K562 (cell line): Measurements from ENCODE around the gene MVB12B. TPM values are rescaled to one million over a fixed set of nuclear protein-coding genes. Genes with fewer than 3 reads are reported as not detected.

Experiments used
- ATAC-seq: fragments of 200-7000 bp; cut with Tn5 transposase; 3 replicates; pipeline ENCODE4 v1.9.1; 2020; ENCODE audit warnings: moderate library complexity
- BruUV-seq: library from RNA; stranded (reverse); fragments of 400-500 nt; replicated peaks from 2 replicates; lab custom pipeline; 2021; lab: Mats Ljungman, UMichigan
- CTCF ChIA-PET: fragments of 300-600 bp; formaldehyde crosslinking; extraction: SDS; loops from one replicate; lab custom pipeline; 2021; ENCODE audit warnings: low intra/inter-chr PET ratio; lab: Yijun Ruan, JAX
- POLR2A ChIA-PET: fragments of 300-600, 350-650 bp; sonication (Branson Sonifier 250); formaldehyde crosslinking; extraction: SDS; loops from one replicate; lab custom pipeline; 2021; ENCODE audit warnings: antibody characterized with exemption, inconsistent platforms; lab: Yijun Ruan, JAX
- DNase-seq, 4 experiments: peaks; one replicate each; pipeline versions ENCODE4 v3.0.0 to v3.0.0-alpha.2; 2011 to 2018; ENCODE audit warnings: low spot score in 3 of 4, mixed read lengths in 3 of 4; ENCODE audit errors: extremely low read depth in 1 of 4
- FAIRE-seq: peaks from 2 replicates; lab custom pipeline; 2011; peaks lifted over from hg19 to GRCh38; lab: Jason Lieb, UNC
- H2AFZ ChIP-seq: 2 replicates; pipeline ENCODE4 v1.6.0; 2011; ENCODE audit warnings: low read depth, low read length, control low read depth, inconsistent platforms
- H3K27ac ChIP-seq: fragments of 200-600 bp; 3 replicates; pipeline ENCODE4 v1.8.0; 2011; ENCODE audit warnings: low read depth, mild to moderate bottlenecking, control low read depth, inconsistent platforms, low read length, moderate library complexity, mixed read lengths; ENCODE audit errors: extremely low read depth
- H3K27me3 ChIP-seq, 2 experiments: fragments of 300-600 bp in 1 of 2; 2 replicates in 1 of 2; 3 replicates in 1 of 2; pipeline versions ENCODE4 v1.6.0 to v1.8.0; 2011; ENCODE audit warnings: inconsistent platforms in 2 of 2, low read length in 2 of 2, mild to moderate bottlenecking in 1 of 2, mixed read lengths in 1 of 2, moderate library complexity in 1 of 2; ENCODE audit not compliant: control insufficient read depth in 2 of 2, insufficient read depth in 2 of 2
- H3K36me3 ChIP-seq: fragments of 300-600 bp; 3 replicates; pipeline ENCODE4 v1.8.0; 2011; ENCODE audit warnings: mild to moderate bottlenecking, low read length, inconsistent platforms; ENCODE audit not compliant: control insufficient read depth, insufficient read depth
- H3K4me1 ChIP-seq, 2 experiments: fragments of 200-600 bp in 1 of 2; replicated peaks in 1 of 2; 2 replicates in 1 of 2; 3 replicates in 1 of 2; pipeline versions ENCODE4 v1.5.1 to v1.8.0; 2011; ENCODE audit warnings: inconsistent platforms in 2 of 2, low read length in 2 of 2, mild to moderate bottlenecking in 1 of 2, mixed read lengths in 1 of 2, moderate library complexity in 1 of 2; ENCODE audit not compliant: control insufficient read depth in 2 of 2, insufficient read depth in 2 of 2
- H3K4me2 ChIP-seq: 2 replicates; pipeline ENCODE4 v1.6.1; 2011; ENCODE audit warnings: low read length, control low read depth, inconsistent platforms, mixed read lengths; ENCODE audit not compliant: insufficient read depth
- H3K4me3 ChIP-seq: fragments of 200-600 bp; sonication (generic), shearing (Covaris generic); 2 replicates; pipeline ENCODE4 v1.5.1; 2016; ENCODE audit warnings: control low read depth, inconsistent platforms
- H3K79me2 ChIP-seq: fragments of 200-600 bp; 3 replicates; pipeline ENCODE4 v1.8.0; 2011; ENCODE audit warnings: low read length, inconsistent platforms; ENCODE audit not compliant: control insufficient read depth, insufficient read depth
- H3K9ac ChIP-seq, 2 experiments: 2 replicates each; pipeline versions ENCODE4 v1.6.0 to v1.6.1; 2011; ENCODE audit warnings: low read depth in 2 of 2, low read length in 2 of 2, control low read depth in 1 of 2, inconsistent platforms in 1 of 2, mild to moderate bottlenecking in 1 of 2, mixed read lengths in 1 of 2; ENCODE audit not compliant: insufficient read depth in 1 of 2
- H3K9me1 ChIP-seq: one replicate; pipeline ENCODE4 v1.6.0; 2011; ENCODE audit warnings: inconsistent platforms, mild to moderate bottlenecking, low read length, moderate library complexity; ENCODE audit not compliant: control insufficient read depth, insufficient read depth
- H3K9me3 ChIP-seq: replicated peaks from 2 replicates; pipeline ENCODE4 v1.5.1; 2011; ENCODE audit warnings: low read depth, low read length, inconsistent platforms; ENCODE audit not compliant: control insufficient read depth, insufficient read depth
- H4K20me1 ChIP-seq: replicated peaks from 2 replicates; pipeline ENCODE4 v1.6.1; 2011; ENCODE audit warnings: low read length, inconsistent platforms, mixed read lengths; ENCODE audit not compliant: control insufficient read depth, insufficient read depth
- NR3C1 ChIP-seq: sonication (generic); formaldehyde crosslinking; IDR thresholded peaks from 2 replicates; pipeline ENCODE4 v1.8.1; 2022; ENCODE audit warnings: missing genetic modification reagents
- RAD51 ChIP-seq: fragments of 450-650 bp; IDR thresholded peaks from 2 replicates; pipeline ENCODE4 v1.7.1; 2016; ENCODE audit warnings: low read depth, mild to moderate bottlenecking, borderline replicate concordance
- SAP30 ChIP-seq: fragments of 200-600 bp; sonication (generic); IDR thresholded peaks from 2 replicates; pipeline ENCODE4 v1.6.1; 2012; ENCODE audit warnings: borderline replicate concordance, low read depth, mild to moderate bottlenecking, moderate library complexity, low read length, control low read depth, inconsistent platforms; ENCODE audit not compliant: insufficient read depth, poor library complexity, severe bottlenecking
- SMC3 ChIP-seq: conservative IDR thresholded peaks from 2 replicates; pipeline ENCODE4 v1.6.1; 2011; ENCODE audit warnings: low read depth, low read length, improper control_type of control experiment; ENCODE audit not compliant: insufficient read depth
- ZNF146 ChIP-seq: IDR thresholded peaks from one replicate; pipeline ENCODE4 v1.6.1; 2018; ENCODE audit warnings: missing compliant biosample characterization; ENCODE audit not compliant: unreplicated experiment
- in situ Hi-C: fragments of 300-500 bp; cut with MboI; formaldehyde crosslinking; loops from 4 replicates; pipeline ENCODE4 v1.15.0; 2018; ENCODE audit warnings: inconsistent platforms, mixed read lengths
- intact Hi-C: fragments of 100-400 bp; cut with micrococcal nuclease; formaldehyde crosslinking; loops from 2 replicates; pipeline ENCODE4 v1.14.2; 2022
- polyA plus RNA-seq, 8 experiments: library from polyadenylated mRNA; depleted of rRNA in 4 of 8; stranded (reverse) in 5 of 8; unstranded in 3 of 8; fragments of >200 nt; fragmentation: Nextera tagmentation in 2 of 8; fragmentation: Illumina TruSeq in 1 of 8; extraction: Ambion mirVana in 2 of 8; extraction: Trizol in 1 of 8; gene quantifications; 2 replicates each; pipeline versions ENCODE4 v1.2.1 to v1.2.3, GENCODE V29; 2011 to 2014; ENCODE audit warnings: inconsistent platforms in 1 of 8, missing spikeins in 1 of 8
- total RNA-seq, 7 experiments: library from RNA; depleted of rRNA in 6 of 7; stranded (reverse); fragments of >200 nt in 6 of 7; fragmentation: Illumina TruSeq in 2 of 7; extraction: Trizol in 2 of 7; gene quantifications; 2 replicates each; pipeline versions ENCODE4 v1.2.1 to v1.2.3, GENCODE V29; 2011 to 2021; ENCODE audit warnings: low replicate concordance in 1 of 7
- TF ChIP-seq, protein P1 (sequence below): fragments of 250-450 bp; sonication (Bioruptor Pico); IDR thresholded peaks from 2 replicates; pipeline ENCODE4 v1.9.0; 2021; ENCODE audit warnings: mild to moderate bottlenecking, inconsistent platforms
- TF ChIP-seq, protein P2 (sequence below): fragments of 450-650 bp; IDR thresholded peaks from 2 replicates; pipeline ENCODE4 v1.6.1; 2016; ENCODE audit warnings: low read depth
- TF ChIP-seq, protein P3 (sequence below): fragments of 250-450 bp; sonication (Bioruptor Pico); IDR thresholded peaks from 2 replicates; pipeline ENCODE4 v1.8.0; 2021; ENCODE audit warnings: moderate library complexity, mild to moderate bottlenecking, inconsistent platforms
- TF ChIP-seq, protein P4 (sequence below): fragments of 250-450 bp; sonication (Bioruptor Pico); IDR thresholded peaks from 2 replicates; pipeline ENCODE4 v1.5.1; 2021; ENCODE audit warnings: mild to moderate bottlenecking

The MVB12B gene
- total and polyA plus RNA-seq, 9 of the 15 experiments (the other 6 are each of a cell fraction or from before 2014, with no cell fraction given) = not detected

DNA sequence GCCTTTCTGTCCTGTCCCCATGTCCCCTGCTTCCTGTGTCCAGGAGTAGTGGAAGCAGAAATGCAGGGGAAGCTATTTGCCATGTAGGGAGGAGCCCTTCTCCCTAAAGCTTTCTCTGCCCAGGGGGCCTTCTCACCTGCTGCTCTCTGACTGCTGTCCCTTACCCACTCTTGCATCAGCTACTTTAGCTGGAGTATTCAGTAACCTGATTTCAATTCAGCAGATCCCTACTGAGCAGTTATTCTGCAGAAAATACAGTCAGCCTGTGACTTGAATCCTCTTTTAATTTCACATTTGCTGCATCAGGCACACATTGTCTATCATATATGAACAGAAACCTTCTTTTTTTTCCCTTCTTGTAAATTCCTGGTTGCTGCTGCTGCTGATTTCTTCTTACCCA lies 90.4 kb downstream of the MVB12B start:
- Histone ChIP-seq H3K27me3 (peaks cover 28 to 59% of the 10 kb centered on the region in 2 experiments), H3K36me3 (no peaks in the 10 kb centered on the region), H4K20me1 (no peaks in the 10 kb centered on the region; the same call in 1 of the 2 replicates), H3K4me3 (no peak overlapping the region), H3K9me1 (no peaks in the 10 kb centered on the region), H2AFZ (no peak overlapping the region), H3K27ac (no peak overlapping the region), H3K9ac (no peak overlapping the region), H3K9me3 (no peaks in the 10 kb centered on the region), H3K4me1 (no peaks in the 10 kb centered on the region), H3K4me2 (no peak overlapping the region), H3K79me2 (no peaks in the 10 kb centered on the region)
- intact Hi-C loops = no loop called here
- ATAC-seq (peak; percentile 58; the same call in 2 of the 3 replicates), DNase-seq (no peak), FAIRE-seq (no peak)
- ChIA-PET CTCF (no interaction called here), POLR2A (interaction anchor here (1.0 kb wide), 1 partner anchor 8 kb away, joined by 3 read pairs; no protein-coding TSS in a partner anchor)
- in situ Hi-C loops = no loop called here
- BruUV-seq = no TSS peak
- TF ChIP-seq, protein P1, sequence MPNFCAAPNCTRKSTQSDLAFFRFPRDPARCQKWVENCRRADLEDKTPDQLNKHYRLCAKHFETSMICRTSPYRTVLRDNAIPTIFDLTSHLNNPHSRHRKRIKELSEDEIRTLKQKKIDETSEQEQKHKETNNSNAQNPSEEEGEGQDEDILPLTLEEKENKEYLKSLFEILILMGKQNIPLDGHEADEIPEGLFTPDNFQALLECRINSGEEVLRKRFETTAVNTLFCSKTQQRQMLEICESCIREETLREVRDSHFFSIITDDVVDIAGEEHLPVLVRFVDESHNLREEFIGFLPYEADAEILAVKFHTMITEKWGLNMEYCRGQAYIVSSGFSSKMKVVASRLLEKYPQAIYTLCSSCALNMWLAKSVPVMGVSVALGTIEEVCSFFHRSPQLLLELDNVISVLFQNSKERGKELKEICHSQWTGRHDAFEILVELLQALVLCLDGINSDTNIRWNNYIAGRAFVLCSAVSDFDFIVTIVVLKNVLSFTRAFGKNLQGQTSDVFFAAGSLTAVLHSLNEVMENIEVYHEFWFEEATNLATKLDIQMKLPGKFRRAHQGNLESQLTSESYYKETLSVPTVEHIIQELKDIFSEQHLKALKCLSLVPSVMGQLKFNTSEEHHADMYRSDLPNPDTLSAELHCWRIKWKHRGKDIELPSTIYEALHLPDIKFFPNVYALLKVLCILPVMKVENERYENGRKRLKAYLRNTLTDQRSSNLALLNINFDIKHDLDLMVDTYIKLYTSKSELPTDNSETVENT (CRISPR knock-in tag) = no peak
- TF ChIP-seq, protein P2, sequence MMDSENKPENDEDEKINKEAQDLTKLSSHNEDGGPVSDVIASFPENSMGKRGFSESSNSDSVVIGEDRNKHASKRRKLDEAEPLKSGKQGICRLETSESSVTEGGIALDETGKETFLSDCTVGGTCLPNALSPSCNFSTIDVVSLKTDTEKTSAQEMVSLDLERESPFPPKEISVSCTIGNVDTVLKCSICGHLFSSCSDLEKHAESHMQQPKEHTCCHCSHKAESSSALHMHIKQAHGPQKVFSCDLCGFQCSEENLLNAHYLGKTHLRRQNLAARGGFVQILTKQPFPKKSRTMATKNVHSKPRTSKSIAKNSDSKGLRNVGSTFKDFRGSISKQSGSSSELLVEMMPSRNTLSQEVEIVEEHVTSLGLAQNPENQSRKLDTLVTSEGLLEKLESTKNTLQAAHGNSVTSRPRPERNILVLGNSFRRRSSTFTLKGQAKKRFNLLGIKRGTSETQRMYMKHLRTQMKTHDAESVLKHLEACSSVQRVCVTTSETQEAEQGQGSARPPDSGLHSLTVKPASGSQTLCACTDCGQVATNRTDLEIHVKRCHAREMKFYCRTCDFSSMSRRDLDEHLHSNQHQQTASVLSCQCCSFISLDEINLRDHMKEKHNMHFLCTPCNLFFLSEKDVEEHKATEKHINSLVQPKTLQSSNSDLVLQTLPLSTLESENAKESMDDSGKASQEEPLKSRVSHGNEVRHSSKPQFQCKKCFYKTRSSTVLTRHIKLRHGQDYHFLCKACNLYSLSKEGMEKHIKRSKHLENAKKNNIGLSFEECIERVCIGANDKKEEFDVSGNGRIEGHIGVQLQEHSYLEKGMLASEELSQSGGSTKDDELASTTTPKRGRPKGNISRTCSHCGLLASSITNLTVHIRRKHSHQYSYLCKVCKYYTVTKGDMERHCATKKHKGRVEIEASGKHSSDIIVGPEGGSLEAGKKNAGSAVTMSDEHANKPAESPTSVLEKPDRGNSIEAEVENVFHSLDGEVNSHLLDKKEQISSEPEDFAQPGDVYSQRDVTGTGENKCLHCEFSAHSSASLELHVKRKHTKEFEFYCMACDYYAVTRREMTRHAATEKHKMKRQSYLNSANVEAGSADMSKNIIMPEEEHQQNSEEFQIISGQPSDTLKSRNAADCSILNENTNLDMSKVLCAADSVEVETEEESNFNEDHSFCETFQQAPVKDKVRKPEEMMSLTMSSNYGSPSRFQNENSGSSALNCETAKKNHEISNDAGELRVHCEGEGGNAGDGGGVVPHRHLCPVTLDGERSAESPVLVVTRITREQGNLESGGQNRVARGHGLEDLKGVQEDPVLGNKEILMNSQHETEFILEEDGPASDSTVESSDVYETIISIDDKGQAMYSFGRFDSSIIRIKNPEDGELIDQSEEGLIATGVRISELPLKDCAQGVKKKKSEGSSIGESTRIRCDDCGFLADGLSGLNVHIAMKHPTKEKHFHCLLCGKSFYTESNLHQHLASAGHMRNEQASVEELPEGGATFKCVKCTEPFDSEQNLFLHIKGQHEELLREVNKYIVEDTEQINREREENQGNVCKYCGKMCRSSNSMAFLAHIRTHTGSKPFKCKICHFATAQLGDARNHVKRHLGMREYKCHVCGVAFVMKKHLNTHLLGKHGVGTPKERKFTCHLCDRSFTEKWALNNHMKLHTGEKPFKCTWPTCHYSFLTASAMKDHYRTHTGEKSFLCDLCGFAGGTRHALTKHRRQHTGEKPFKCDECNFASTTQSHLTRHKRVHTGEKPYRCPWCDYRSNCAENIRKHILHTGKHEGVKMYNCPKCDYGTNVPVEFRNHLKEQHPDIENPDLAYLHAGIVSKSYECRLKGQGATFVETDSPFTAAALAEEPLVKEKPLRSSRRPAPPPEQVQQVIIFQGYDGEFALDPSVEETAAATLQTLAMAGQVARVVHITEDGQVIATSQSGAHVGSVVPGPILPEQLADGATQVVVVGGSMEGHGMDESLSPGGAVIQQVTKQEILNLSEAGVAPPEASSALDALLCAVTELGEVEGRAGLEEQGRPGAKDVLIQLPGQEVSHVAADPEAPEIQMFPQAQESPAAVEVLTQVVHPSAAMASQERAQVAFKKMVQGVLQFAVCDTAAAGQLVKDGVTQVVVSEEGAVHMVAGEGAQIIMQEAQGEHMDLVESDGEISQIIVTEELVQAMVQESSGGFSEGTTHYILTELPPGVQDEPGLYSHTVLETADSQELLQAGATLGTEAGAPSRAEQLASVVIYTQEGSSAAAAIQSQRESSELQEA = no peak
- TF ChIP-seq, protein P3, sequence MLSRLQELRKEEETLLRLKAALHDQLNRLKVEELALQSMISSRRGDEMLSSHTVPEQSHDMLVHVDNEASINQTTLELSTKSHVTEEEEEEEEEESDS (CRISPR knock-in tag) = no peak
- no peak for TF ChIP-seq ZNF146
- TF ChIP-seq, protein P4, sequence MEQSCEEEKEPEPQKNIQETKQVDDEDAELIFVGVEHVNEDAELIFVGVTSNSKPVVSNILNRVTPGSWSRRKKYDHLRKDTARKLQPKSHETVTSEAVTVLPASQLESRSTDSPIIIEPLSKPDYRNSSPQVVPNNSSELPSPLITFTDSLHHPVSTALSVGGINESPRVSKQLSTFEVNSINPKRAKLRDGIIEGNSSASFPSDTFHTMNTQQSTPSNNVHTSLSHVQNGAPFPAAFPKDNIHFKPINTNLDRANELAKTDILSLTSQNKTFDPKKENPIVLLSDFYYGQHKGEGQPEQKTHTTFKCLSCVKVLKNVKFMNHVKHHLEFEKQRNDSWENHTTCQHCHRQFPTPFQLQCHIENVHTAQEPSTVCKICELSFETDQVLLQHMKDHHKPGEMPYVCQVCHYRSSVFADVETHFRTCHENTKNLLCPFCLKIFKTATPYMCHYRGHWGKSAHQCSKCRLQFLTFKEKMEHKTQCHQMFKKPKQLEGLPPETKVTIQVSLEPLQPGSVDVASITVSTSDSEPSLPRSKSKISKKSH (CRISPR knock-in tag) = no peak
- no peak for TF ChIP-seq SAP30
- no peak for TF ChIP-seq RAD51
- TF ChIP-seq SMC3 = no peak
- no peak for TF ChIP-seq NR3C1 (CRISPR knock-in tag)
